Neural progenitor cell (in vitro differentiated cells): ENCODE results near the gene COL17A1.

Source experiments
- EZH2 ChIP-seq: fragments of 200-600 bp; sonication (generic); IDR thresholded peaks from 2 replicates; pipeline ENCODE4 v1.6.1; 2017; ENCODE audit warnings: antibody characterized with exemption, mild to moderate bottlenecking, moderate library complexity
- EZH2phosphoT487 ChIP-seq: fragments of 200-600 bp; sonication (generic); IDR thresholded peaks from 2 replicates; pipeline ENCODE4 v1.6.1; 2017; ENCODE audit warnings: antibody characterized with exemption
- TF ChIP-seq, protein P1 (sequence below): fragments of 200-600 bp; sonication (generic); IDR thresholded peaks from 2 replicates; pipeline ENCODE4 v1.5.1; 2017; ENCODE audit warnings: antibody characterized with exemption, mild to moderate bottlenecking

DNA sequence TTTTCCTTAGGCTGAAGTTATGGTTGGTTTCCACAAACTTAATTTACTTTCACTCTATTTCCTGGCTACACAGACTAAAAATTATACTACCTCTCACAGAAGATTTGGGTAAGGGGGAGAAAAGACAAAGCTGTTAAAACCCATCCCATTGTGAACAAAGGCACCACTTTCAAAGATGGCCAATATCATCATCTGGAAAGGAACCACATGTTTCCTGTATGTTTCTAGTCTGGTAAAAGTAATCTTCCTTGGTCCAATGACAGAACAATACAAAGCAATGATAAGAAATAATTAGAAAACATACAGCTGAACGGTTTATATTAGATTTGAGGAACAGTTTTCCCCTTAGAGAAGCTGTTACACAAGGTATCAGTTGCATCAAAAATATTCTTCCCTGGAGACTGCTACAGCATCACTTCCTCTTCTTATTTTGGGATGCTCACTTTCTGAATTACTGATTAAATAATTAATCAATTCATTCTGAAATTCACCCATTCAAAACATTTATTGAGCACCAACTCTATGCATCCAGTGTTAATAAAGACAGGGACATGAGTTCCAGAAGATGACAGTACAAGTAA is 27.8 kb upstream of the COL17A1 start:
- TF ChIP-seq, protein P1, sequence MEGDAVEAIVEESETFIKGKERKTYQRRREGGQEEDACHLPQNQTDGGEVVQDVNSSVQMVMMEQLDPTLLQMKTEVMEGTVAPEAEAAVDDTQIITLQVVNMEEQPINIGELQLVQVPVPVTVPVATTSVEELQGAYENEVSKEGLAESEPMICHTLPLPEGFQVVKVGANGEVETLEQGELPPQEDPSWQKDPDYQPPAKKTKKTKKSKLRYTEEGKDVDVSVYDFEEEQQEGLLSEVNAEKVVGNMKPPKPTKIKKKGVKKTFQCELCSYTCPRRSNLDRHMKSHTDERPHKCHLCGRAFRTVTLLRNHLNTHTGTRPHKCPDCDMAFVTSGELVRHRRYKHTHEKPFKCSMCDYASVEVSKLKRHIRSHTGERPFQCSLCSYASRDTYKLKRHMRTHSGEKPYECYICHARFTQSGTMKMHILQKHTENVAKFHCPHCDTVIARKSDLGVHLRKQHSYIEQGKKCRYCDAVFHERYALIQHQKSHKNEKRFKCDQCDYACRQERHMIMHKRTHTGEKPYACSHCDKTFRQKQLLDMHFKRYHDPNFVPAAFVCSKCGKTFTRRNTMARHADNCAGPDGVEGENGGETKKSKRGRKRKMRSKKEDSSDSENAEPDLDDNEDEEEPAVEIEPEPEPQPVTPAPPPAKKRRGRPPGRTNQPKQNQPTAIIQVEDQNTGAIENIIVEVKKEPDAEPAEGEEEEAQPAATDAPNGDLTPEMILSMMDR: no peak
- TF ChIP-seq EZH2phosphoT487: no peak
- TF ChIP-seq EZH2: no peak
